CD8-positive, alpha-beta memory T cell (primary cell): ENCODE measurements around the gene UBXN1. TPM values are rescaled to one million over a fixed set of nuclear protein-coding genes. Genes with fewer than 3 reads are reported as not detected.

Experiments
- CTCF ChIA-PET: fragments of 350-600 bp; sonication (Branson Sonifier 250); formaldehyde crosslinking; loops from one replicate; lab custom pipeline; 2021; ENCODE audit warnings: antibody characterized with exemption; lab: Charles Lee
- POLR2A ChIA-PET: fragments of 350-600 bp; sonication (Branson Sonifier 250); formaldehyde crosslinking; loops from one replicate; lab custom pipeline; 2021; ENCODE audit warnings: antibody characterized with exemption; lab: Charles Lee
- DNase-seq, 5 donors: peaks; one replicate each; pipeline versions ENCODE4 v3.0.0 to v3.0.0-alpha.2; 2020 to 2022; ENCODE audit warnings: mixed read lengths in 1 of 5
- H3K27ac ChIP-seq: one replicate; pipeline ENCODE4 v1.7.0; 2013; ENCODE audit warnings: low read depth, mild to moderate bottlenecking, low read length, moderate library complexity
- H3K27me3 ChIP-seq: 2 replicates; pipeline ENCODE4 v1.7.0; 2013; ENCODE audit warnings: low read length, mild to moderate bottlenecking; ENCODE audit not compliant: insufficient read depth, poor library complexity, severe bottlenecking
- H3K36me3 ChIP-seq: 2 replicates; pipeline ENCODE4 v1.7.0; 2013; ENCODE audit warnings: mild to moderate bottlenecking, low read length, moderate library complexity; ENCODE audit not compliant: insufficient read depth
- H3K4me1 ChIP-seq: 2 replicates; pipeline ENCODE4 v1.7.0; 2013; ENCODE audit warnings: mild to moderate bottlenecking, low read length, moderate library complexity; ENCODE audit not compliant: insufficient read depth
- H3K4me3 ChIP-seq: 2 replicates; pipeline ENCODE4 v1.7.0; 2013; ENCODE audit warnings: mild to moderate bottlenecking, low read length
- H3K9me3 ChIP-seq: 2 replicates; pipeline ENCODE4 v1.7.0; 2013; ENCODE audit warnings: mild to moderate bottlenecking, low read length
- H3K27ac Mint-ChIP-seq, 8 donors: one replicate each; pipeline ENCODE4 v1.8.0; 2020 to 2021; ENCODE audit warnings: mixed read lengths in 8 of 8, mild to moderate bottlenecking in 6 of 8, inconsistent platforms in 3 of 8, moderate library complexity in 3 of 8
- H3K27me3 Mint-ChIP-seq, 2 donors: one replicate each; pipeline ENCODE4 v1.8.0; 2020 to 2021; ENCODE audit warnings: mixed read lengths in 2 of 2, mild to moderate bottlenecking in 1 of 2, moderate library complexity in 1 of 2
- H3K36me3 Mint-ChIP-seq, 3 donors: one replicate each; pipeline ENCODE4 v1.8.0; 2020 to 2021; ENCODE audit warnings: mixed read lengths in 3 of 3, inconsistent platforms in 1 of 3, mild to moderate bottlenecking in 1 of 3
- H3K4me1 Mint-ChIP-seq, 3 donors: one replicate each; pipeline ENCODE4 v1.8.0; 2020 to 2021; ENCODE audit warnings: mixed read lengths in 3 of 3, inconsistent platforms in 1 of 3, mild to moderate bottlenecking in 1 of 3
- H3K4me3 Mint-ChIP-seq, 7 donors: one replicate each; pipeline ENCODE4 v1.8.0; 2020 to 2021; ENCODE audit warnings: mixed read lengths in 7 of 7, mild to moderate bottlenecking in 6 of 7, moderate library complexity in 4 of 7, inconsistent platforms in 2 of 7
- H3K9me3 Mint-ChIP-seq, 5 donors: one replicate each; pipeline ENCODE4 v1.8.0; 2020 to 2022; ENCODE audit warnings: mixed read lengths in 5 of 5, mild to moderate bottlenecking in 3 of 5, moderate library complexity in 2 of 5, inconsistent platforms in 1 of 5
- polyA plus RNA-seq: library from polyadenylated mRNA; unstranded; fragments of 300-500 nt; fragmentation: Illumina TruSeq; gene quantifications from one replicate; pipeline ENCODE4 v1.2.3, GENCODE V29; 2021
- total RNA-seq, 2 experiments: library from RNA; stranded (reverse); gene quantifications; one replicate each; pipeline ENCODE4 v1.2.3, GENCODE V29; 2021

UBXN1 gene
- total and polyA plus RNA-seq, 3 experiments from 2014 or later: 142 to 164 (median 143) TPM

DNA sequence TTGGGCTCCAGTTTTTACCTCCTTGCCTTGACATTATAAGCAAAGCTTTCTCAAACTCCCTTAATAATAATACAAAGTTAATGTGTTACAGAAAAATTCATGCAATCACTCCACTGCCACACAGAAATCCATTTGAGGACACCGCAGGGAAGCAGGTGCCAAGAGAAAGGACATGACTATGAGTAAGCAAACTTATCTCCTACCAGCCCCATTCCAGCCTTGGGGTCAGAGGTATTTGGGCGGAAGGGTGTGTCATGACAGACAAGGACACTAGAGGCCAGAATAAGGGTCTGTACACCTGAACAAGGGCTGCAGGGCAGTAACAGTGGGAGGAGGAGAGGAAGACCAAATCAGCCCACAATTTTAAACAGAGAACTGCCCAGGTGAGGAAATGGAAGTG lies 34.5 kb upstream of the UBXN1 start:
- no peak for DNase-seq
- peaks cover 13 to 84% (median 18%) of the 10 kb centered on the region in 3 donors for H3K36me3 Mint-ChIP-seq
- H3K27ac Mint-ChIP-seq: peak overlapping the region in 6 of 8 donors; percentile 13 to 75 (median 58)
- H3K4me3 Mint-ChIP-seq: no peak overlapping the region
- Histone ChIP-seq H3K27ac (no peak overlapping the region), H3K4me1 (peaks cover 19% of the 10 kb centered on the region), H3K9me3 (no peaks in the 10 kb centered on the region), H3K36me3 (peaks cover 56% of the 10 kb centered on the region), H3K27me3 (no peaks in the 10 kb centered on the region), H3K4me3 (no peak overlapping the region)
- H3K4me1 Mint-ChIP-seq: peaks cover 40 to 62% (median 44%) of the 10 kb centered on the region in 3 donors
- H3K9me3 Mint-ChIP-seq: no peaks in the 10 kb centered on the region
- POLR2A ChIA-PET: interaction anchor here (0.6 kb wide), 1 partner anchor 30 kb away, joined by 3 read pairs; no protein-coding TSS in a partner anchor
- CTCF ChIA-PET: interaction anchor here (1.1 to 1.4 kb wide), 2 partner anchors 48 to 121 kb away, joined by 3 read pairs; partner anchors contain the start of genes C11orf98 and CSKMT
- H3K27me3 Mint-ChIP-seq: no peaks in the 10 kb centered on the region

DNA sequence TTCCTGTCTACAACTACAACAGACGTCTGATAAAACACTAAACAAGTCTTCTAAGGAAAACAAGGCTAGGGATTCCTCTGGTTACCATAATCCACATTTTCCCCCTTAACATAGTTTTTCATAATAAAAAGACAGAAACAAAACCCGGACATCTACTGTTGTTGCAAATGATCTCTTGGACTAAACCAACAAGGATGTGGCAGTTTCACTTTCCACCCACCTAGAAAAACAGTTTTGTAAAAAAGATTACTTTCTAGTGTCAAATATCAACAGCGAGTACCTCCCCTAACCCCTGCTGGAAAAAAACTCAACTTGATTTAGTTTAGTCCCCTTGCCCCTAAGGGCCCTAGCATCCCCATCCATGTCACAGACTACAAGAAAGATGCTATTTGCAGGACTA lies 34.0 kb upstream of the UBXN1 start:
- peaks cover 8 to 80% (median 14%) of the 10 kb centered on the region in 3 donors for H3K36me3 Mint-ChIP-seq
- H3K4me3 Mint-ChIP-seq: peak overlapping the region in 2 of 7 donors; percentile 23 to 57
- Histone ChIP-seq H3K9me3 (no peaks in the 10 kb centered on the region), H3K27ac (no peak overlapping the region), H3K27me3 (no peaks in the 10 kb centered on the region), H3K4me1 (peaks cover 24% of the 10 kb centered on the region), H3K36me3 (peaks cover 51% of the 10 kb centered on the region), H3K4me3 (no peak overlapping the region)
- no peaks in the 10 kb centered on the region for H3K9me3 Mint-ChIP-seq
- peak overlapping the region in 7 of 8 donors; percentile 13 to 81 (median 61) for H3K27ac Mint-ChIP-seq
- peaks cover 41 to 63% (median 42%) of the 10 kb centered on the region in 3 donors for H3K4me1 Mint-ChIP-seq
- no peaks in the 10 kb centered on the region for H3K27me3 Mint-ChIP-seq
- CTCF ChIA-PET: interaction anchor here (1.4 kb wide), 1 partner anchor 48 kb away, joined by 3 read pairs; the partner anchor contains the start of genes C11orf98 and CSKMT
- POLR2A ChIA-PET: interaction anchor here (0.6 kb wide), 1 partner anchor 29 kb away, joined by 3 read pairs; no protein-coding TSS in a partner anchor
- DNase-seq: no peak

GRCh38 chr11:62712276-62712812 lies 33.5 kb upstream of the UBXN1 start:
- Histone ChIP-seq H3K4me3 (no peak overlapping the region), H3K27ac (no peak overlapping the region), H3K9me3 (no peaks in the 10 kb centered on the region), H3K27me3 (no peaks in the 10 kb centered on the region), H3K4me1 (peaks cover 29% of the 10 kb centered on the region), H3K36me3 (peaks cover 46% of the 10 kb centered on the region)
- Mint-ChIP-seq H3K4me3 (peak overlapping the region in 2 of 7 donors; percentile 23 to 57), H3K4me1 (peaks cover 43 to 63% (median 43%) of the 10 kb centered on the region in 3 donors), H3K9me3 (no peaks in the 10 kb centered on the region), H3K36me3 (peaks cover 7 to 75% (median 13%) of the 10 kb centered on the region in 3 donors), H3K27me3 (no peaks in the 10 kb centered on the region), H3K27ac (peak overlapping the region in 7 of 8 donors; percentile 13 to 93 (median 63))
- POLR2A ChIA-PET: interaction anchor here (0.6 to 1.0 kb wide), 2 partner anchors 29 to 88 kb away, joined by 3 read pairs; no protein-coding TSS in a partner anchor
- CTCF ChIA-PET: interaction anchor here (1.4 kb wide), 1 partner anchor 47 kb away, joined by 3 read pairs; the partner anchor contains the start of genes C11orf98 and CSKMT
- no peak for DNase-seq

GRCh38 chr11:62710001-62710345 lies 31.1 kb upstream of the UBXN1 start:
- Mint-ChIP-seq H3K4me1 (peaks cover 49 to 70% (median 62%) of the 10 kb centered on the region in 3 donors), H3K27ac (peak overlapping the region; percentile 91 to 99 (median 98)), H3K27me3 (no peaks in the 10 kb centered on the region), H3K9me3 (no peaks in the 10 kb centered on the region), H3K4me3 (peak overlapping the region; percentile 89 to 100 (median 93)), H3K36me3 (peaks cover 0 to 51% (median 3%) of the 10 kb centered on the region in 3 donors)
- POLR2A ChIA-PET: interaction anchor here (0.6 to 4.9 kb wide), 18 partner anchors 9 to 171 kb away, joined by 3 to 42 read pairs (median 8); partner anchors contain the start of genes B3GAT3, C11orf98, CSKMT and HNRNPUL2
- Histone ChIP-seq H3K4me3 (peak overlapping the region; percentile 91), H3K36me3 (peaks cover 25% of the 10 kb centered on the region), H3K4me1 (peaks cover 48% of the 10 kb centered on the region), H3K9me3 (no peaks in the 10 kb centered on the region), H3K27ac (peak overlapping the region; percentile 88), H3K27me3 (no peaks in the 10 kb centered on the region)
- peak in 1 of 5 donors; percentile 12 for DNase-seq
- CTCF ChIA-PET: interaction anchor here (1.1 to 3.4 kb wide), 6 partner anchors 9 to 77 kb away, joined by 3 to 15 read pairs (median 8); partner anchors contain the start of genes HNRNPUL2, LBHD1, TMEM179B and TTC9C

DNA sequence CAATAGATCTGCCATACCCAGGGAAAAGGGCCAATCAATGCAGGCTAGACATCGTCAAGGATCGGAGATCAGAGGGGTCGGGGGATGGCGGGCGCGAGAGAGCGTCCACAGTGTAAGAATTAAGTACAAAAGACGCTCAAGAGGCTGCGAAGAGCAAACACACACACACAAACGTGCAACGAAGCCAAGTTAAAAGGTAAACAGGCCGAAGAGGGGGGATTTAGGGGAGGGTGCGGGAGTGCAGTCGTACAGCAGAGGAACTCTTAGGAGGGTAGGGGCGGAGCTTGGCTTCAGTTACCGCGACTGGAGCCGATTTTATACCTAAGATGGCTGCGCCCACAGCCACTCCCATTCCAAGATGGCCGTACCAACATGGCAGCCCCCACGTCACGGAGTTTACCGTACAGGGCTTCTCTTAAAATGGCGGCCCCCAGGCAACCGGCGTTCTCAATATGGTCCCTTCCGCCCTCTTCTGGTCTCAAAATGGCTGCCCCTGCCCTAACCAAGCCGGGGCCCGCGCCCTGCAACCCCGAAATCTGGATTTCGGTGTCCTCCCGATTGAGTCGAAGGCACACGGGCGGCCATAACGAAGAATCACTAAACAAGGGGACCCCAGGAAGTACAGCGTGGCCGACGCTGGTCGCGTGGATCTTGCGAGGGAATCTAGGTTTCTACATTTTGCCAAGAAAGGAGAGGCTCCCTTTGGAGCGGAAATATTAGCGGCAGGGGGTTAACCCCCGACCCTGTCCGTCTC lies 30.6 kb upstream of the UBXN1 start:
- peaks cover 48% of the 10 kb centered on the region for H3K4me1 ChIP-seq
- CTCF ChIA-PET: interaction anchor here (0.6 to 3.4 kb wide), 11 partner anchors 10 to 154 kb away, joined by 3 to 15 read pairs (median 4); partner anchors contain the start of genes HNRNPUL2, LBHD1, TMEM179B and TTC9C
- H3K27me3 Mint-ChIP-seq: no peaks in the 10 kb centered on the region
- peaks cover 21% of the 10 kb centered on the region for H3K36me3 ChIP-seq
- POLR2A ChIA-PET: interaction anchor here (0.6 to 4.9 kb wide), 24 partner anchors 9 to 172 kb away, joined by 3 to 42 read pairs (median 5); partner anchors contain the start of genes B3GAT3, C11orf98, CSKMT and HNRNPUL2
- H3K27ac Mint-ChIP-seq: peak overlapping the region; percentile 91 to 99 (median 98)
- H3K27me3 ChIP-seq: no peaks in the 10 kb centered on the region
- no peaks in the 10 kb centered on the region for H3K9me3 ChIP-seq
- H3K4me1 Mint-ChIP-seq: peaks cover 49 to 70% (median 62%) of the 10 kb centered on the region in 3 donors
- H3K4me3 Mint-ChIP-seq: peak overlapping the region; percentile 89 to 100 (median 93)
- peak overlapping the region; percentile 91 for H3K4me3 ChIP-seq
- peaks cover 0 to 46% (median 3%) of the 10 kb centered on the region in 3 donors for H3K36me3 Mint-ChIP-seq
- no peaks in the 10 kb centered on the region for H3K9me3 Mint-ChIP-seq
- peak; percentile 91 to 99 (median 96) for DNase-seq
- peak overlapping the region; percentile 88 for H3K27ac ChIP-seq

GRCh38 chr11:62708793-62709192 lies 29.9 kb upstream of the UBXN1 start:
- DNase-seq: peak in 3 of 5 donors; percentile 25 to 76 (median 36)

DNA sequence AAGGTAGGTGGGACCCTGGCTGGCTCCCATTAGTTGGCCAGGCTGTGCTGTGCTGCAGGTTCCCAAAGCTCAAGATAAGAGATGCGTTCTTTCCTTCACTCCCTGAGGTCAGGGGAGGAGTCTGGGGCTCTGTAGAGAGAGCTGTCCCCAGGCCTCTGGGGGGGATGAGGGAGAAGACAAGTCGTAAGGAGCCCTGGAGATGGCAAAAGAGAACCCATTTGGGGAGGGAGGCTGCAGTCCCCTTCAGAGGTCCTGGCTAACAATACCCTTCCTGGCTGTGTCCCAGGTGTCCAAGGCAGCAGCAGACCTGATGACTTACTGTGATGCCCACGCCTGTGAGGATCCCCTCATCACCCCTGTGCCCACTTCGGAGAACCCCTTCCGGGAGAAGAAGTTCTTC lies 29.5 kb upstream of the UBXN1 start:
- H3K4me3 ChIP-seq: peak overlapping the region; percentile 91
- Mint-ChIP-seq H3K27ac (peak overlapping the region; percentile 91 to 99 (median 98)), H3K4me3 (peak overlapping the region; percentile 89 to 100 (median 93)), H3K27me3 (no peaks in the 10 kb centered on the region), H3K9me3 (no peaks in the 10 kb centered on the region), H3K4me1 (peaks cover 44 to 63% (median 55%) of the 10 kb centered on the region in 3 donors), H3K36me3 (peaks cover 0 to 36% (median 3%) of the 10 kb centered on the region in 3 donors)
- H3K27ac ChIP-seq: peak overlapping the region; percentile 88
- H3K27me3 ChIP-seq: no peaks in the 10 kb centered on the region
- H3K4me1 ChIP-seq: peaks cover 48% of the 10 kb centered on the region
- POLR2A ChIA-PET: interaction anchor here (0.6 to 4.9 kb wide), 21 partner anchors 19 to 173 kb away, joined by 3 to 42 read pairs (median 7); partner anchors contain the start of genes B3GAT3, C11orf98, CSKMT and HNRNPUL2
- no peak for DNase-seq
- H3K9me3 ChIP-seq: no peaks in the 10 kb centered on the region
- peaks cover 17% of the 10 kb centered on the region for H3K36me3 ChIP-seq
- CTCF ChIA-PET: interaction anchor here (1.3 to 3.4 kb wide), 7 partner anchors 15 to 284 kb away, joined by 3 to 15 read pairs (median 7); partner anchors contain the start of genes HNRNPUL2, LBHD1, TMEM179B and TTC9C

More at GRCh38 chr11:62708793-62709192, 29.9 kb upstream of the UBXN1 start:
- H3K9me3 ChIP-seq: no peaks in the 10 kb centered on the region
- peaks cover 17% of the 10 kb centered on the region for H3K36me3 ChIP-seq
- Mint-ChIP-seq H3K9me3 (no peaks in the 10 kb centered on the region), H3K4me3 (peak overlapping the region; percentile 89 to 100 (median 93)), H3K27ac (peak overlapping the region; percentile 91 to 99 (median 98)), H3K27me3 (no peaks in the 10 kb centered on the region), H3K4me1 (peaks cover 47 to 66% (median 58%) of the 10 kb centered on the region in 3 donors), H3K36me3 (peaks cover 0 to 40% (median 3%) of the 10 kb centered on the region in 3 donors)
- CTCF ChIA-PET: interaction anchor here (0.6 to 3.4 kb wide), 11 partner anchors 11 to 154 kb away, joined by 3 to 15 read pairs (median 4); partner anchors contain the start of genes HNRNPUL2, LBHD1, TMEM179B and TTC9C
- H3K27me3 ChIP-seq: no peaks in the 10 kb centered on the region
- H3K27ac ChIP-seq: peak overlapping the region; percentile 88
- H3K4me1 ChIP-seq: peaks cover 48% of the 10 kb centered on the region
- POLR2A ChIA-PET: interaction anchor here (0.7 to 4.9 kb wide), 20 partner anchors 19 to 172 kb away, joined by 3 to 42 read pairs (median 6); partner anchors contain the start of genes B3GAT3, C11orf98, CSKMT and HNRNPUL2
- H3K4me3 ChIP-seq: peak overlapping the region; percentile 91
